Spleen (tissue), 13 donors: ENCODE measurements around the gene PANK1. TPM values are rescaled to one million over a fixed set of nuclear protein-coding genes. Genes with fewer than 3 reads are reported as not detected.

ENCODE experiments used
- DNase-seq: peaks from one replicate; pipeline ENCODE4 v3.0.0-alpha.2; 2020
- H3K27ac ChIP-seq, 8 donors: fragments of 200-600 bp; sonication (generic) in 7 of 8; 1 replicate in 4 of 8; 2 replicates in 4 of 8; pipeline versions ENCODE4 v1.5.0 to v1.8.0; 2016 to 2021; ENCODE audit warnings: inconsistent platforms in 4 of 8, mild to moderate bottlenecking in 4 of 8, moderate library complexity in 1 of 8
- H3K27me3 ChIP-seq, 7 donors: fragments of 200-600 bp; sonication (generic) in 6 of 7; replicated peaks in 1 of 7; 1 replicate in 4 of 7; 2 replicates in 3 of 7; pipeline versions ENCODE4 v1.5.0 to v1.8.0; 2016 to 2021; ENCODE audit warnings: inconsistent platforms in 3 of 7, mild to moderate bottlenecking in 1 of 7
- H3K36me3 ChIP-seq, 6 donors: fragments of 200-600 bp; sonication (generic) in 5 of 6; 1 replicate in 4 of 6; 2 replicates in 2 of 6; pipeline versions ENCODE4 v1.5.0 to v1.8.0; 2016 to 2021; ENCODE audit warnings: inconsistent platforms in 2 of 6
- H3K4me1 ChIP-seq, 6 donors: fragments of 200-600 bp; sonication (generic) in 5 of 6; 1 replicate in 3 of 6; 2 replicates in 3 of 6; pipeline versions ENCODE4 v1.5.0 to v1.8.0; 2016 to 2021; ENCODE audit warnings: inconsistent platforms in 3 of 6
- H3K4me3 ChIP-seq, 8 donors: fragments of 200-600 bp; sonication (generic) in 7 of 8; 1 replicate in 4 of 8; 2 replicates in 4 of 8; pipeline versions ENCODE4 v1.5.0 to v1.8.0; 2016 to 2021; ENCODE audit warnings: inconsistent platforms in 4 of 8, mild to moderate bottlenecking in 4 of 8, moderate library complexity in 2 of 8
- H3K9me3 ChIP-seq, 8 donors: fragments of 200-600 bp; sonication (generic) in 7 of 8; 1 replicate in 4 of 8; 2 replicates in 4 of 8; pipeline versions ENCODE4 v1.5.0 to v1.8.0; 2016 to 2021; ENCODE audit warnings: inconsistent platforms in 4 of 8
- CTCF ChIP-seq, 11 experiments: fragments of 200-600 bp in 7 of 11; fragments of 450-650 bp in 4 of 11; sonication (generic) in 4 of 11; IDR thresholded peaks in 8 of 11; conservative IDR thresholded peaks in 3 of 11; 1 replicate in 7 of 11; 2 replicates in 4 of 11; pipeline versions ENCODE4 v1.4.0 to v1.8.0; 2016 to 2021; ENCODE audit warnings: antibody characterized with exemption in 11 of 11, inconsistent platforms in 4 of 11, mild to moderate bottlenecking in 1 of 11
- POLR2A ChIP-seq, 3 donors: fragments of 450-650 bp; IDR thresholded peaks; one replicate each; pipeline ENCODE4 v1.5.1; 2017; ENCODE audit warnings: antibody characterized with exemption in 3 of 3, mild to moderate bottlenecking in 1 of 3
- POLR2AphosphoS5 ChIP-seq, 3 donors: sonication (generic); formaldehyde crosslinking; IDR thresholded peaks; one replicate each; pipeline ENCODE4 v1.5.1; 2017; ENCODE audit warnings: antibody characterized with exemption in 3 of 3
- WGBS, 5 donors: extraction: QIAGEN DNeasy Blood & Tissue Kit in 3 of 5; methylation state at CpG; one replicate each; pipeline versions ENCODE4 v1.1.5 to v1.1.7; 2013 to 2018; 5-methylcytosine and 5-hydroxymethylcytosine counted together
- intact Hi-C: fragments of 100-400 bp; cut with DNase I; formaldehyde crosslinking; loops from one replicate; pipeline ENCODE4 v1.15.0; 2023; ENCODE audit warnings: low total_unique reads
- long read RNA-seq, 2 donors: transcript quantifications; one replicate each; lab custom pipeline, GENCODE V29; 2026
- polyA plus RNA-seq, 3 donors: library from polyadenylated mRNA; stranded (reverse); fragments of 200-250 nt; gene quantifications; one replicate each; pipeline ENCODE4 v1.2.1, GENCODE V29; 2013
- total RNA-seq, 7 donors: library from RNA; depleted of rRNA in 3 of 7; stranded (reverse); fragments of >200 nt in 3 of 7; fragmentation: NEBNext Ultra II Directional in 4 of 7; extraction: Animal tissue kit (Norgen Biotek cat#: 25700) in 4 of 7; gene quantifications; one replicate each; pipeline versions ENCODE4 v1.1.0 to v1.2.1, GENCODE V29; 2016 to 2021
- donor health status: healthy with polysubstance abuse.
- donor health status: DM: no; HTN: no; CAD: no; lungs with moderate emphysema.
- donor health status: DM: no; HTN: no; CAD: no.
- donor health status: Bipolar disorder and iron deficiency.
- donor health status: healthy.
- donor health status: DM: no; HTN: no; CAD: no.
- donor health status: DM: yes; HTN: yes; CAD: no.

Gene PANK1
- total RNA-seq (1 to 10 TPM; 1.6 to 6.2 (median 1.9) TPM), polyA plus RNA-seq (1 to 10 TPM in 1 of 3 donors, under 1 TPM in 2; 0.37 to 1.2 (median 0.96) TPM)
- long read RNA-seq, donor 1, full-length matches to known transcripts, result 2 of 2 reads
- long read RNA-seq, donor 1, partial matches to known transcripts, result 0 of 2 reads
- long read RNA-seq, donor 1, other reads (novel, unspliced or antisense), result 0 of 2 reads
- long read RNA-seq, donor 2, full-length matches to known transcripts, result 3 of 3 reads
- long read RNA-seq, donor 2, partial matches to known transcripts, result 0 of 3 reads
- long read RNA-seq, donor 2, other reads (novel, unspliced or antisense), result 0 of 3 reads

- DNase-seq, result peak; percentile 90
- intact Hi-C loops, result no loop called here
- peaks cover 0 to 18% (median 0%) of the 10 kb centered on the region in 7 donors for H3K27me3 ChIP-seq
- no peaks in the 10 kb centered on the region for H3K36me3 ChIP-seq
- peak within 1 kb of the TSS; percentile 64 to 86 (median 79) for H3K27ac ChIP-seq
- no peak for TF ChIP-seq POLR2A (IDR thresholded peaks at IDR 0.05)
- TF ChIP-seq POLR2AphosphoS5 (IDR thresholded peaks at IDR 0.05), result peak in 2 of 3 donors; percentile 6 to 62
- TF ChIP-seq CTCF (IDR thresholded peaks at IDR 0.05 in 8 of 11, conservative IDR thresholded peaks at IDR 0.05 in 3 of 11), result no peak
- WGBS, 5 donors, result 1% methylated on average over 22 to 56 of the region's 56 CpGs
- peaks cover 0 to 39% (median 22%) of the 10 kb centered on the region in 6 donors for H3K4me1 ChIP-seq
- no peaks in the 10 kb centered on the region for H3K9me3 ChIP-seq
- peak within 1 kb of the TSS; percentile 81 to 98 (median 96) for H3K4me3 ChIP-seq
These were observed at the start of gene PANK1 for GRCh38 chr10:89644967-89645741. Gene PANK1 (minus strand): TSS chr10:89645242. CDS start chr10:89644891, 351 bp downstream.

GRCh38 chr10:89693176-89693575, 48.1 kb upstream of the PANK1 start:
- no peak for DNase-seq
- Histone ChIP-seq H3K27ac (no peak overlapping the region), H3K4me3 (no peak overlapping the region), H3K9me3 (no peaks in the 10 kb centered on the region), H3K36me3 (no peaks in the 10 kb centered on the region), H3K27me3 (no peaks in the 10 kb centered on the region), H3K4me1 (no peaks in the 10 kb centered on the region)
- WGBS, 5 donors, result 85 to 96% (median 92%) methylated on average over 5 of the region's 5 CpGs
- intact Hi-C loops, result no loop called here
- TF ChIP-seq POLR2AphosphoS5 (IDR thresholded peaks at IDR 0.05), result no peak
- no peak for TF ChIP-seq CTCF (IDR thresholded peaks at IDR 0.05 in 8 of 11, conservative IDR thresholded peaks at IDR 0.05 in 3 of 11)
- TF ChIP-seq POLR2A (IDR thresholded peaks at IDR 0.05), result no peak

GRCh38 chr10:89692416-89692815, 47.4 kb upstream of the PANK1 start:
- H3K4me1 ChIP-seq, result no peaks in the 10 kb centered on the region
- intact Hi-C loops, result no loop called here
- 72 to 98% (median 79%) methylated on average over 4 of the region's 4 CpGs for WGBS, 5 donors
- H3K4me3 ChIP-seq, result no peak overlapping the region
- DNase-seq, result no peak
- no peak overlapping the region for H3K27ac ChIP-seq
- TF ChIP-seq POLR2AphosphoS5 (IDR thresholded peaks at IDR 0.05), result no peak
- TF ChIP-seq POLR2A (IDR thresholded peaks at IDR 0.05), result no peak
- TF ChIP-seq CTCF (IDR thresholded peaks at IDR 0.05 in 8 of 11, conservative IDR thresholded peaks at IDR 0.05 in 3 of 11), result no peak
- H3K9me3 ChIP-seq, result no peaks in the 10 kb centered on the region
- H3K27me3 ChIP-seq, result no peaks in the 10 kb centered on the region
- no peaks in the 10 kb centered on the region for H3K36me3 ChIP-seq

- Histone ChIP-seq H3K27me3 (no peaks in the 10 kb centered on the region), H3K27ac (no peak overlapping the region), H3K9me3 (no peaks in the 10 kb centered on the region), H3K36me3 (no peaks in the 10 kb centered on the region), H3K4me1 (no peaks in the 10 kb centered on the region), H3K4me3 (no peak overlapping the region)
- TF ChIP-seq POLR2AphosphoS5 (IDR thresholded peaks at IDR 0.05), result no peak
- no peak for TF ChIP-seq CTCF (IDR thresholded peaks at IDR 0.05 in 8 of 11, conservative IDR thresholded peaks at IDR 0.05 in 3 of 11)
- no peak for TF ChIP-seq POLR2A (IDR thresholded peaks at IDR 0.05)
- WGBS, 5 donors, result 46 to 86% (median 50%) methylated on average over 2 of the region's 2 CpGs
- DNase-seq, result no peak
- intact Hi-C loops, result no loop called here
These were observed 45.0 kb upstream of the PANK1 start for GRCh38 chr10:89690027-89690426.
